Ureter (tissue), 1 donor: ENCODE data around the gene CWF19L1. TPM values are rescaled to one million over a fixed set of nuclear protein-coding genes. Genes with fewer than 3 reads are reported as not detected.

Source experiments
- DNase-seq: peaks from one replicate; pipeline ENCODE4 v3.0.0-alpha.2; 2020; ENCODE audit warnings: low spot score
- total RNA-seq: library from RNA; stranded (reverse); gene quantifications from one replicate; pipeline ENCODE4 v1.2.4, GENCODE V29; 2023
- donor health status: DM: yes; HTN: yes; CAD: no.

Gene CWF19L1
- total RNA-seq, 1 donor from 2014 or later: 31.2 TPM

DNA sequence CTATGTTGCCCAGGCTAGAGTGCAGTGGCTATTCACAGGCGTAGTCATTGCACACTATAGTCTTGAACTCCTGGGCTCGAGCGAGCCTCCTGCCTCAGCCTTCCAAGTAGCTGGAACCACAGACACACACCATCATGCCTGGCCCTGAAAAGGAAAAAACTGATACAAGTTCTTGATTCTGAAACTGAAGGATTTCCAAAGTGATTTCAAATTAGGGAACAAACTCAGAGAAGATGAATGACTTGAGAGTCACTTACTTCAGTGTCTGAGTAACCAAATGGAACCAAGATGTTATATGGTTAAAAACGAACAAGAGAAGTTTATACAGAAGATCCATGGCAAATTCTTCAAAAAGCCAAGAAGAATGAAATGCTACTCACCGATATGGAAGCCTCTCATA is 14.4 kb downstream of the CWF19L1 start:
- no peak for DNase-seq

GRCh38 chr10:100248820-100249219 is 18.6 kb downstream of the CWF19L1 start:
- DNase-seq: no peak

DNA sequence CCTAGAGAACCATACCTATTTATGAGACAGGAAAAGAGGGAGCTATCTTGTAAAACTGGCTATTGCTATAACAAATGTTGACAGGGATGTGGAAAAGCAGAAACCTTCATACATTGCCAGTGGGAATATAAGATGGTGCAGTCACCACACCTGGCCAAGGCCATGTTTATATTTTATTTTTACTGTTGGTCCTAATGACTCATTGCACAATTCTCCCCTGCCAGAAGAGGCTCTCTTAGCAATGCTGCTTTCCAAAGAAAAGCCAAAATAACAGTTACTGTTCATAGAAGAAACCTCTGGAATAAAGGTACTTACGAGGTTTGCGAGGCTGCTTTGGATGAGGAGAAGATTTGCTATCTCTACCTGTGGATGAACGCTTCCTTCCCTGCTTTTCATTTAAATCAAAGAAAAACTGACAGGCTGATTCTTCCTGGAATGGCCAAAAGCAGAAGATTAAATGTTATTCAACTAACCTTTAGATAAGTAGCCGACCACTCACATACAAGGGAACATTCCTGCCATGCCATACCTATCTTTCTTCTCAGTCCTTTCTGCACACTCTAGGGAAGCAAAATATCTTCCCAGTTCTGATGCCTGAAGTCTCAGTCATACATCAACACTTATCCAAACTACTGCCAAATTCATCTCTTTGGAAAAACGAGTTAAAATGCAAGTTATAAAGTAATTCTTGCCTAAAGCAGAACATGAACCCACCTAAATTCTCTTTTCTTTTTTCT is 21.8 kb downstream of the CWF19L1 start:
- DNase-seq: no peak

GRCh38 chr10:100239851-100240250 is 27.6 kb downstream of the CWF19L1 start:
- no peak for DNase-seq

GRCh38 chr10:100238429-100238828 is 29.0 kb downstream of the CWF19L1 start:
- no peak for DNase-seq

DNA sequence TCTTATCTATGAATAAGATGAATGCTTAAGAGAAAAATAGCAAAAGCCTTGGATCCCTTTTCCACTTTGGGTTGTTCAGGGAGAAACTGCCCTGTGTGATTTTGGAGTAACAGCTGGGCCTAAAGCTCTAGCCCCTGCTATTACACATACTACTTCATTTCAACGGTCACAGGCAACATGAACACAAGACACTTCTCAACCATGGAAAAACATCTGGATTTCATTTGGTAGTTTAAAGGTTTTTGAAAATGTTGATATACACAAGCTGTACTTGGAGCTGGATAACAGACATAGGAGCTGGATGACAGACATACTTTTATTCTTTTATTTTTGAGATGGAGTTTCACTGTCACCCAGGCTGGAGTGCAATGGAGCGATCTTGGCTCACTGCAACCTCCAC is 35.3 kb downstream of the CWF19L1 start:
- DNase-seq: no peak

DNA sequence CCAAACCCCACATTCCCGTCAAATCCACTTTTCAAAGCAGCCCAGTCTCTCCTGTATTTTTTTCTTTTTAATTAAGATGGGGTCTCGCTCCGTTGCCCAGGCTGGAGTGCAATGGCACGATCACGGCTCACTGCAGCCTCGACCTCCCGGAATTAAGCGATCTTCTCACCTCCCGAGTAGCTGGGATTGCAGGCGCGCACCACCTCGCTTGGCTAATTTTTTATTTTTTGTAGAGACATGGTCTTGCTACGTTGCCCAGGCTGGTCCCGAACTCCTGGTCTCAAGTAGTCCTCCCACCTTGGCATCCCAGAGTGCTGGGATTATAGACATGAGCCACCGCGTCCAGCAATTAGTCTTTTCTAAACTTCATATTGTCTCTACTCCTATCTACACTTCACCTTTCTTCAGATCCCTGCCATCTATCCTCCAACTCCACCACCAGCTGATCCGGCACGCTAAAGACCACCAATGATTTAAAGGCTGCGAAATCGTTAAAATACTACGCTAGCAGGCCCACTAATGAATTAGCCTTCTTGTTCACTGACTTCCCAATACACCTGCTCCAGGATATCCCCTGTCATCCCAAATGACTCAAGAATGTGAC is 37.5 kb downstream of the CWF19L1 start:
- DNase-seq: no peak

DNA sequence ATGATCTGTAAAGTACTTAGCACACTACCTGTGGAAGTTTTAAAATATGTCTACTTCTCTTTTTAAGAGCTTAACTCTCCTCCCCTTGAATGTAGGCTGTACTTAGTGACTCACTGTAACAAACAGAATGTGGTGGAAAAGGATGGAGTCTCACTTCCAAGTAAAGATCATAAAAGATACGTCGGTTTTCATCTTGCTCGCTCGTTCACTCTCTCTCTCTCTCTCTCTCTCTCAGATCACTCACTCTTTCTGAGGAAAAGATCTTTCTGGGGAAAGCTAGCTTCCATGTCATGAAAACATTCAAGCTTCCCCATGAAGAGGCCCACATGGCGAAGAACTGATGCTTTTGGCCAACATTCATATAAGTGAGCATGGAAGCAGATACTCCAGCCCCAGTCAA is 43.6 kb downstream of the CWF19L1 start:
- DNase-seq: no peak

GRCh38 chr10:100222529-100222928 is 44.9 kb downstream of the CWF19L1 start:
- no peak for DNase-seq

GRCh38 chr10:100216006-100216405 is 51.4 kb downstream of the CWF19L1 start:
- DNase-seq: no peak

- DNase-seq: no peak
Measured at GRCh38 chr10:100209303-100209702, 58.1 kb downstream of the CWF19L1 start.

- DNase-seq: no peak
Measured at GRCh38 chr10:100208276-100208675, 59.2 kb downstream of the CWF19L1 start.

DNA sequence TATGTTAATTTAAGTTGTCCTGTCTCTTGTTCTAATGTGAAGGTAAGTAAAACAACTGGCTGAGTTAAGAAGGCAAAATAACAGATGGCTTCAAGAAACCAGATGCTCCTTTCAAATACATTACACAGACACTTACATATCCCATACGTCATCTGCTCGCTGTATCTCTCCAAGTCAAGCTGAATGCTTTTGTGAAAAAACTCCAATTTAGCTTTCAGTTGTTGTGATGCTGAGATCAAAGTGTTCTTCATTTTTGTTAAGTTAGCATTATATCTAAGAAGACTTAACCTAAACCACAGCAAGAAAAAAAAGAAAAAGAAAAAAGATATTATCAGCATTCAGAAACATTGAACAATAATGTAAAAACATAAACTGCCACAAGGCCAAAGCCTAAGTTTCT is 63.1 kb downstream of the CWF19L1 start:
- DNase-seq: no peak

- DNase-seq: no peak
Measured at GRCh38 chr10:100201549-100201948, 65.9 kb downstream of the CWF19L1 start.

DNA sequence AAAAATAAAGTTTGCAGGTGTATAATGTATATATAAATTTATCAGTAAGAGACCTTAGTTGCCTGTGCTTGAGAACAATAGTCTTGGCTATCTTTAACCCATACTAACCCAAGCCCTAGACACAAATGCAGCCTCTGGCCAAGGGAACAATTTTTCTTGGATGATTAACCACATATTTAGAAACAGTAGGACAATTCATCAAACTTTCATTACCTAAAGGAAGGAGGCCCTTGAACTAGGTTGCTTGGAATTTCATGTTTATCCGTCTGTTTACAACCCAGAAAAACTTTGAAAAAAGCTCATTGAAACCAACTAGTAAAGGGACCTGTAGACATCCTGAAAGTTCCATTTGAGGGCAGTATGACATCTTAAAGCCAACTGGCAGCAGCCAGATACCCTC is 72.7 kb downstream of the CWF19L1 start:
- no peak for DNase-seq

DNA sequence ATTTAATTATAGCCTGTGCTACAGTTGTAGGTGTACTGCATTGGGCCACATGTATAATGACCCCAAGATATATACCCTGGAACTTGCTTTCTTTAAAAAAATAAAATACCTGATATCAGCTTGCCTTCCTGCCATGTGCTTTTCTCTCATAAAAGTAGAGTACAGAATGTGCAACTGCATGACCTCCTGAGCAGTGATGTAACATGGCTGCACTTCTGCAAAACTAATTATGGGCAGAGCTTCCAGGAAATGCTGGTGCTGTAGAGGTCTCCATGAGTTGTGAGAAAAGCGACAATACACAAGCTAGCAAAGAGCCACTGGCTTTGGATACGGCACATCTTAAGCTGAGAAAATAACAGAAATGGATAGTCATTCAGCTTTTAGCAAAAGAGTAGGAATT is 75.1 kb downstream of the CWF19L1 start:
- DNase-seq: no peak

GRCh38 chr10:100186253-100187212 is 80.9 kb downstream of the CWF19L1 start:
- no peak for DNase-seq

DNA sequence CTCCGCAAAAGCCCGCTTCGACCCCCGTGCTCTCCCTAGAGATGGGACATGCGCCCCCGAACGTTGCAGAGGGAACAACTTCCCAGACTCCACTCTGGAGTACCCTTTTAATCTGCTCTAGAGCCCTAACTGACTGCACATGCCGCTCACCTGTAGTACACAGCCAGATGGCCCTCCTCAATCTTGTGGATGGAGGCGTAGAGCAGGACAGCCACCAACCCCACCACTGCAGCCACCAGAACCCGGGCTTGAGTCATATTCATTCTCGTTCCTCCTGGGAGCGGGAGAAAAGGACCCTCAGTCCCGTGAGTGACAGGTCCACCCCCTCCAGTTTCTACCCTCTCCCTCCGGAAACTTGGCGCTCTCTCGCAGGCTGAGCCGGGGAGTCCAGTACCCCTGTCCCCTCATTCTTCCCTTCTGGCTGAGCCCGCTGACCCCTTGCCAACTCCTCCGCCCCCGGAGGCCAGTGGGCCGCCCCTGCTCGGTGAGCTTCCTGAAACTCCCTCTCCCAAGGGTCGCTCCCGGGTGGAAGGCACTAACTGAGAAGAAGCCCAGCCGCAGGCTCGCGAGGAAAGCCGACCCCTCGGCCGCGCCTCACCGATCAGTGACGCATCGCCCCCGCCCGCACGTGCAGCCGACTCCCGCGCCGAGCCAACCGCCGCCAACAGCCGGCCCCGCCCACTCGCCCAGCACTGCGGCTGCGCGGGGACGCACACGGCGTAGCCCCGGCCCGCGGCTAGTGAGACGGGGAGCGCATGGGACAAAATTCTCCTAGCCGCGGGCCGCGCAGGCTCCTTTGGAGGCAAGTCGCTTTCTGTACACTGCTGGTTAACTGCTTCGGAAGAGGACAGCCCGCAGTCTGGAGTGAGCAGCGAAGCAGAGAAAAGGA is 81.8 kb downstream of the CWF19L1 start, which contains the start of gene ERLIN1:
ERLIN1 (minus strand) TSS at position 666 of the 889 bp plus-strand sequence; CDS start at position 263, 403 bp downstream.
- DNase-seq: peak; percentile 90

DNA sequence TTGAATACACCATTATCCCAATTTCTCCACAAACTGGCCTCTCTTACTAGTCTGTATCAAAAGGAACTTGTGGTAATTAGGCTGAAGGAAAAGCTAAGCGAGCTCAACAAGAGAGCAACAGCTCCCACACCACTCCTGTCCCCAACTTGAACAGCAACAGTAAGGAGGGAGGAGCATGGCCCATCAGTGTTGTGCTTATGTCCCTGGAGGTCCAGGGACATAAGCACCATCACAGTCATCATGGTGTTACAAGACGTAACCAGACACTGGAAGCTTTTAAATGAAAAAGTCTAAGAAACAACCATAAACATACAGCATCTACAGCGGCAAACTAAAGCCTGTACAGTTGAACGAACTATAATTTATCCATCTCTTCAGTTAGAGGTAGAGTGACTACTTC is 82.6 kb downstream of the CWF19L1 start:
- no peak for DNase-seq

- DNase-seq: no peak
Measured at GRCh38 chr10:100184426-100184825, 83.0 kb downstream of the CWF19L1 start.

DNA sequence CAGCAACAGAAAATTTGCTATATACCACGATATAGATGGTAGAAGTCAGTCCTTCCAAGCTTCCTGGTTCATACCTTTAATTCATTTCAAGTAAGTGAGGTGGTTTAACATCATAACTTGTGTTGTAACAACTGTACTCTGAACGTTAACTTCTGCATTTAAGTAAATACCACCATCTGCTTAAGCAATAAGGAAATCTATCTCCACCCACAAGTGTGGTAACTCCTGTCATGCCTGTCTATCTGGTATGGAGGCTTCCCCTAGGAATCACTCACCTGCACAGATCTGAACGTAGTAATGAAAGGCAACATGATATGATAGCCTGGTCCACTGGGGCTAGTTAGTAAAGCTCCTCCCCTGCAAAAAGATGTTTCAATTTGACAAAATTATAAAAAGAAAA is 84.0 kb downstream of the CWF19L1 start:
- no peak for DNase-seq
